CD4-positive, alpha-beta T cell (primary cell): ENCODE data around the gene CDH4. TPM values are rescaled to one million over a fixed set of nuclear protein-coding genes. Genes with fewer than 3 reads are reported as not detected.

ENCODE experiments used
- ATAC-seq: fragments of 200-7000 bp; cut with Tn5 transposase; one replicate; pipeline ENCODE4 v1.10.0; 2022; ENCODE audit warnings: mild to moderate bottlenecking; ENCODE audit not compliant: poor library complexity
- CTCF ChIA-PET: fragments of 350-600 bp; sonication (Branson Sonifier 250); formaldehyde crosslinking; loops from one replicate; lab custom pipeline; 2021; ENCODE audit warnings: antibody characterized with exemption, inconsistent platforms; lab: Charles Lee
- POLR2A ChIA-PET: fragments of 350-600 bp; sonication (Branson Sonifier 250); formaldehyde crosslinking; loops from one replicate; lab custom pipeline; 2021; ENCODE audit warnings: antibody characterized with exemption, inconsistent platforms; lab: Charles Lee
- DNase-seq, 14 experiments: peaks; one replicate each; pipeline ENCODE4 v3.0.0-alpha.2; 2013 to 2020; ENCODE audit warnings: mixed read lengths in 2 of 14
- H3K27ac ChIP-seq, 2 donors: one replicate each; pipeline versions ENCODE4 v1.5.1 to v1.7.0; 2013; ENCODE audit warnings: low read length in 2 of 2, low read depth in 1 of 2, mild to moderate bottlenecking in 1 of 2
- H3K27me3 ChIP-seq, 2 experiments: 1 replicate in 1 of 2; 2 replicates in 1 of 2; pipeline versions ENCODE4 v1.6.1 to v1.7.0; 2013; ENCODE audit warnings: low read length in 2 of 2, control low read depth in 1 of 2, mild to moderate bottlenecking in 1 of 2, moderate library complexity in 1 of 2; ENCODE audit not compliant: insufficient read depth in 2 of 2, control insufficient read depth in 1 of 2
- H3K36me3 ChIP-seq: one replicate; pipeline ENCODE4 v1.6.1; 2013; ENCODE audit warnings: low read length, control low read depth; ENCODE audit not compliant: insufficient read depth
- H3K4me1 ChIP-seq: one replicate; pipeline ENCODE4 v1.6.1; 2013; ENCODE audit warnings: low read length, control low read depth; ENCODE audit not compliant: insufficient read depth
- H3K4me3 ChIP-seq: one replicate; pipeline ENCODE4 v1.5.1; 2013; ENCODE audit warnings: mild to moderate bottlenecking, low read length, moderate library complexity
- H3K9me3 ChIP-seq, 2 experiments: 1 replicate in 1 of 2; 2 replicates in 1 of 2; pipeline versions ENCODE4 v1.6.1 to v1.7.0; 2013; ENCODE audit warnings: low read length in 2 of 2, mild to moderate bottlenecking in 2 of 2, control low read depth in 1 of 2, moderate library complexity in 1 of 2; ENCODE audit not compliant: control insufficient read depth in 1 of 2, insufficient read depth in 1 of 2
- H3K27ac Mint-ChIP-seq: one replicate; pipeline ENCODE4 v1.8.0; 2020; ENCODE audit warnings: mixed read lengths
- H3K27me3 Mint-ChIP-seq: one replicate; pipeline ENCODE4 v1.8.0; 2021; ENCODE audit warnings: mixed read lengths
- H3K36me3 Mint-ChIP-seq: one replicate; pipeline ENCODE4 v1.8.0; 2021; ENCODE audit warnings: low read depth, mixed read lengths
- H3K4me1 Mint-ChIP-seq: one replicate; pipeline ENCODE4 v1.8.0; 2021; ENCODE audit warnings: low read depth, mixed read lengths
- H3K4me3 Mint-ChIP-seq: one replicate; pipeline ENCODE4 v1.8.0; 2020; ENCODE audit warnings: mild to moderate bottlenecking, mixed read lengths
- H3K9me3 Mint-ChIP-seq: one replicate; pipeline ENCODE4 v1.8.0; 2020; ENCODE audit warnings: mixed read lengths
- CTCF ChIP-seq: fragments of 200-600 bp; IDR thresholded peaks from one replicate; pipeline ENCODE4 v1.8.0; 2022; ENCODE audit warnings: antibody characterized with exemption, mild to moderate bottlenecking
- intact Hi-C, 2 experiments: fragments of 100-400 bp; cut with DNase I in 1 of 2; cut with micrococcal nuclease in 1 of 2; formaldehyde crosslinking; loops; one replicate each; pipeline versions ENCODE4 v1.15.1 to v1.9.0; 2023 to 2025; cut with DNase I, micrococcal nuclease
- total RNA-seq, 174 experiments: library from RNA in 2 of 174; stranded (reverse) in 2 of 174; gene quantifications; one replicate each; pipeline ENCODE4 v1.2.3 and lab custom pipeline; 2021 to 2026

The CDH4 gene
- total RNA-seq, 2 experiments from 2014 or later, result 0.11 TPM

- intact Hi-C loops, result no loop called here
- Mint-ChIP-seq H3K36me3 (no peaks in the 10 kb centered on the region), H3K9me3 (no peaks in the 10 kb centered on the region), H3K4me1 (no peaks in the 10 kb centered on the region), H3K27me3 (no peaks in the 10 kb centered on the region), H3K4me3 (no peak overlapping the region), H3K27ac (no peak overlapping the region)
- ATAC-seq (no peak), DNase-seq (no peak)
- Histone ChIP-seq H3K36me3 (no peaks in the 10 kb centered on the region), H3K9me3 (peaks cover 0 to 10% of the 10 kb centered on the region in 2 experiments), H3K4me3 (no peak overlapping the region), H3K27me3 (no peaks in the 10 kb centered on the region), H3K4me1 (no peaks in the 10 kb centered on the region), H3K27ac (no peak overlapping the region)
- ChIA-PET POLR2A (no interaction called here), CTCF (no interaction called here)
- TF ChIP-seq CTCF, result no peak
Measured at GRCh38 chr20:61644378-61645076, 392.5 kb downstream of the CDH4 start.

GRCh38 chr20:61645732-61646131 lies 393.7 kb downstream of the CDH4 start:
- H3K4me1 ChIP-seq, result no peaks in the 10 kb centered on the region
- ATAC-seq, result no peak

GRCh38 chr20:61646453-61646852 lies 394.4 kb downstream of the CDH4 start:
- H3K36me3 Mint-ChIP-seq, result no peaks in the 10 kb centered on the region
- CTCF ChIA-PET, result no interaction called here
- no peak for DNase-seq

More at GRCh38 chr20:61645732-61646131, 393.7 kb downstream of the CDH4 start:
- Mint-ChIP-seq H3K4me3 (no peak overlapping the region), H3K27me3 (no peaks in the 10 kb centered on the region), H3K9me3 (no peaks in the 10 kb centered on the region), H3K4me1 (no peaks in the 10 kb centered on the region), H3K36me3 (no peaks in the 10 kb centered on the region), H3K27ac (no peak overlapping the region)
- Histone ChIP-seq H3K4me3 (no peak overlapping the region), H3K36me3 (no peaks in the 10 kb centered on the region), H3K27ac (no peak overlapping the region), H3K9me3 (peaks cover 0 to 5% of the 10 kb centered on the region in 2 experiments), H3K27me3 (no peaks in the 10 kb centered on the region)
- intact Hi-C loops, result no loop called here
- ChIA-PET POLR2A (no interaction called here), CTCF (no interaction called here)
- DNase-seq, result no peak
- TF ChIP-seq CTCF, result no peak

More at GRCh38 chr20:61646453-61646852, 394.4 kb downstream of the CDH4 start:
- Histone ChIP-seq H3K4me3 (no peak overlapping the region), H3K9me3 (no peaks in the 10 kb centered on the region), H3K27me3 (no peaks in the 10 kb centered on the region), H3K27ac (no peak overlapping the region), H3K4me1 (no peaks in the 10 kb centered on the region), H3K36me3 (no peaks in the 10 kb centered on the region)
- Mint-ChIP-seq H3K27me3 (no peaks in the 10 kb centered on the region), H3K27ac (no peak overlapping the region), H3K4me3 (no peak overlapping the region), H3K4me1 (no peaks in the 10 kb centered on the region), H3K9me3 (no peaks in the 10 kb centered on the region)
- POLR2A ChIA-PET, result no interaction called here
- intact Hi-C loops, result no loop called here
- TF ChIP-seq CTCF, result no peak
- ATAC-seq, result no peak
